DMS153 (cell line): ENCODE results near the gene COL4A2.
"Not testable (repeated sequence)": the region's sequence is repeated elsewhere in the genome, so short reads cannot be mapped to it uniquely, and the experiment has no call there.

Source experiments
- DNase-seq: peaks from one replicate; lab custom pipeline; 2025; lab: John Stamatoyannopoulos, UW

Gene COL4A2

DNA sequence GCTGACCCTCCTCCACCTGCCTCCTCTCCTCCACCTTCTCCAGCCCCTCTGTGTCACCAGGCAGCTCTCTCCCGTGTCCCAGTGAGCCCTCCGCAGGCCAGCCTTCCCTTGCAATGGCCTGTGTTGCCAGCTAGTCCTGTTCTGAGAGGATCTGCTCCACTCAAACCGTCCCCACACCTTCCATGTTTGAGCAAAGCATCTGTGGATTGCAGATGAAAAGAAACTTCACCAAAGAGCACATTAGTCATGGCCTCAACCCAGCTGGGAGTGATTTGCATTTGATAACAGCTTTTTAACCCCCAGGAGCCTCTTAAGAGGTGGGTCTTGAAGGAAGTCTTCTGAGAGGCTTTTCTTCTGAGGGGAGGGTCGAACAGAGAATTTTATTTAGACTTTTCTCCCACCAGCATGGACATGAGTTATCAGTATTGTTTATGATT lies 72.8 kb downstream of the COL4A2 start:
- no peak for DNase-seq

DNA sequence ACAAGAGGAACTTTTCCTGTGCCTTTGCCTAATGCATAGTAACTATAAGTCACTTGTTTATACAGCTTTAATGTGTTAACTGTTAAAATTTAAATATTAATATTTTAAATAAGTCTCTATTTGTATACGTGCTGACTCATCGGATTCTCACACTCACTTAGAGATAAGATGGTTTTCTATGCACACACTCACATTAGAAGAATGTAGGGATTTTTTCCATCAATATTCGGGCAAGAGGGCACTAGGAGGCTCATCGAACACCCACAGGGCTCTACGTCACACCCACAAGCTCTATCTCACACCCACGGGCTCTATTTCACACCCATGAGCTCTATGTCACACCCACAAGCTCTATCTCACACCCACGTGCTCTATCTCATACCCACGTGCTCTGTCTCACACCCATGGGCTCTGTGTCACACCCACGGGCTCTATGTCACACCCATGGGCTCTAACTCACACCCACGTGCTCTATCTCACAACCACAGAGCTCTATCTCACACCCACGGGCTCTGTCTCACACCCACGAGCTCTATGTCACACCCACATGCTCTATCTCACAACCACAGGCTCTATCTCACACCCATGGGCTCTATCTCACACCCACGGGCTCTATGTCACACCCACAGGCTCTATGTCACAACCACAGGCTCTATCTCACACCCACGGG lies 73.4 kb downstream of the COL4A2 start:
- no peak for DNase-seq

GRCh38 chr13:110381029-110381360 lies 73.9 kb downstream of the COL4A2 start:
- no peak for DNase-seq

DNA sequence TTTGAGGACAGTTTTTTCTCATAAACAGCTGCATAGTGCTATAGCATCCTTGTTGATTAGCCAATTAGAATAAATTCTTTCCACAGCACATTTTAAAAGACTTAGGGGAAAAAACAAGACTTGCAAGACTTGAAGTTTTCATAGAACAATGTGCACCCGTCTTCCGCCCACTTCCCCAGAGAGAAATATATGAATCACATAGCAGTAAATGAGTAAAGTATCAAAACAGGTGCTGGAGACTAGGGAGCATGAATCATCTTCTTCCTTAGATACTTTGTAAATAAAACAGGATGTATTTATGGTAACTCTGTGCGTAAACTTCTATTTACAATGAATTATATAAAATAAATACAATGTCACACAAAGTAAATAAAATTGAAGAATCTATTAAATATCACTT lies 75.1 kb downstream of the COL4A2 start:
- DNase-seq, result no peak

DNA sequence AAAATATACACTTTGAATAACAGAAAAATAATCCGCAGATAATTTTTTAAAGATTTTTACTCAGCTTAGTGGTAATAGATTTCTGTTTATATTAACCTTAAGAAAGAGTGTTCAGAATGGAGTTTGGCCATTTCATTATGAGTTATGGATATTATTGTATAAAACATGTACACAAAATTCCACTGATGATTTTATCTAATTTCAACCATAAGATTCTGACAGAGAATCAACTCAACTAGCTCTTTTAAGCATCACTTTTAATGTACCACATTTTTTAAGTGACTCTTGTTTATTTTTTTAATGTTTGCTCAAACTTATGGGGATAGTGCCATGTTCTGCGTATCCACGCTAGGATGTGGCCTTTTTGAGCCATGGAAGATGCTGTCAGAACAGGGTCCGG lies 75.7 kb downstream of the COL4A2 start:
- no peak for DNase-seq

DNA sequence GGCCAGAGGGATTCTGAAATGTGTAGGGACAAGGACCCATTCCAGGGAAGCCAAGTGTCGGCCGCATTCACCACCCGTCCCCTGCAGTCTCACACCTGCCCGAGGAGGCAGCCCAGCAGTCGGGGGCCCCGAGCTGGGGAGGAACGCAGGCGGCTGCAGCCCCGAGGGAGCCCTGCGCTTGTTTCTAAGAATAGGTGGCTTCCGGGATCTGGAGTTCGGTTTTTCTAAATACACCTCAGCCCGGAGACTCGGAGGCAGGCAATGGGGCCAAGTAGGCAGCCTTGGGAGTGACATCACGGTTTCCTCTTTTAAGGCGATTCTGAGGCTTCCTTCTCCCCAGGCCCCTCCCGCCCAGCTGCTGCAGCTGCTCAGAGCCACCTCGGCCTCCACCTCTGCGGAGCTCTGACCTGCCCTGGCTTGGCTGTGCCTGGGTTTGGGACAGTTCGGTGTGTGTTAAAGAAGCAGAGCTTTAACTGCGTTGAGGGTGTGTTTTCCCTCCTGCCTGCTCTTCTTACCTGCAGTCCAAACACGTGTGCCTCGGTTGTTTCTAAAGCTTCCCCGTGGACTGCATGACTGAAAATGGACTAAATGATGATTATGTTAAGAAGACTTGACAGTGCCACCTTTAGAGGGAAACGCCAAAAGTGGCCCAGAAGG lies 80.5 kb downstream of the COL4A2 start:
- DNase-seq, result no peak

DNA sequence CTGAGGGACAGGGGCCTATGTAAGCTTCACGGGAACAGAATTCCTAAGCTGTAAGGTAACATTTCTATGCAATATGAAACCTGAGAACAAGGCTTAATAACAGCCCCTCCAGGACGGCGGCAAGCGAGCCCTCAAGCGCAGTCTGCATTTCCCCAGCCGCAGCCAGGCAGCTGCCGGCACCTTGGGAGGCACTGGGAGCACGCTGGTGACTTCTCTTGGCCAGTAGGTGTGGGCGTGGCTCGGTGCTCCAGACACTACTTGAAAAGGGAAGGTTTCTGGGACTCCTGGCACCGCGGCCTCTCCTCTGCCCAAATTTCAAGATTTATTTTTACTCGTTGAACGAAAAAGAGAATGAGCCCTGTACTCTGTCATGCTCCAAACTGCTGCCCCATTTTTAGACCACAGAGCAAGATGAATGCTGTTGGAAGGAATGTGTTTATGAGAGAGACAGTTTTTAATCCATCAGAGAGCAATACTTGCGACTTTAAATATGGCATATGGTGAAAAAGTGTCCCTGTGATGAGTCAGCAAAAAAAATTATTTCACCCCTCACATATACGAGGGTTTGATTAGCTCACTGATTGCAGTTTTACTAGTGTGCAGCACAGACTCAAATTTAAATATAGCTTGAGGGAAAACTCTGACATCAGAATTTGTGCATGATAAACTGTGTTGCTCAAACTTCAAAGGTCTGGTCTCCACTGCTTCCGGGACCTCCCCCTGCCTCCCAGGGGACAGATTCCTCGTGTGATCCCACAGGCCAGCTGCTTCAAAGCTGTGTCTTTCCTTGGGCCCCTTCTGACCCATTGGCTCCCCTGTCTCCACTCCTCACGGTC lies 81.2 kb downstream of the COL4A2 start:
- no peak for DNase-seq

DNA sequence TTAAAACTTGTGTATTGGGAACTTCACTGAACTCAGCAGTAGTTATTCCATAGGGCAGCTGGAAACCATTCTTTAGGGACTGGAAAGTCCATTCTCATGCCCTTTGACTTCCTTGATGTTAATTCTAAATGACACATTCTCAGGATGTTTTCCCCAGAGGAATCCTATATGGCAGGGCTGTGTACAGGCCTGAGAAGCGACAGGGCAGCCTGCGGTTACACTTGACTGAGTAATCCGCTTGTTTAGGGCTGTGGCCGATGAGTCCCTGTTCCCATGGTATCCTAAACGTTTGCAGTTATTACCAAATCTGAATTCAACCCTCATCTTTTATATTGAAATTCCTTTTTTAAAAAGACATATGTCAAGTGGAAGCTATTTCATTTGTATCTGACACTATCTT lies 83.5 kb downstream of the COL4A2 start:
- no peak for DNase-seq

DNA sequence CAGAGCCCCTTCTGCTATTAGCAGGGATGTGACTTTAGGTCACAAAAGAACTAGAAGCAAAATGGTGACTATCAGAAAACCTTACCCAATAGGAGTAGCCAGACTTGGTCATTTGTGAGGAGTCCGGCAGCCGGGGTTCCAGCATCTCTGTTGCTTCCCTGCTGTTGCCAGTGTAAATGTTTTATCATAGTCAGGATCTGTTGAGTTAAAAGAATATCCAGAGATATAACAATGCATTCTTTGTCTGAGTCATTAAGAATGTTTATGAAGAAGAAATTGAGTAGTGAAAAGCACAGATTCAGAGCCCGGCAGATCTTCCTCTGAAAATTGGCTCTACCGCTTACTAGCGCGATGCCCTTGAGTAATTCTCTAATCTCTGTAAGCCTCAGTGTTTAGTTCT lies 84.2 kb downstream of the COL4A2 start:
- DNase-seq, result no peak

DNA sequence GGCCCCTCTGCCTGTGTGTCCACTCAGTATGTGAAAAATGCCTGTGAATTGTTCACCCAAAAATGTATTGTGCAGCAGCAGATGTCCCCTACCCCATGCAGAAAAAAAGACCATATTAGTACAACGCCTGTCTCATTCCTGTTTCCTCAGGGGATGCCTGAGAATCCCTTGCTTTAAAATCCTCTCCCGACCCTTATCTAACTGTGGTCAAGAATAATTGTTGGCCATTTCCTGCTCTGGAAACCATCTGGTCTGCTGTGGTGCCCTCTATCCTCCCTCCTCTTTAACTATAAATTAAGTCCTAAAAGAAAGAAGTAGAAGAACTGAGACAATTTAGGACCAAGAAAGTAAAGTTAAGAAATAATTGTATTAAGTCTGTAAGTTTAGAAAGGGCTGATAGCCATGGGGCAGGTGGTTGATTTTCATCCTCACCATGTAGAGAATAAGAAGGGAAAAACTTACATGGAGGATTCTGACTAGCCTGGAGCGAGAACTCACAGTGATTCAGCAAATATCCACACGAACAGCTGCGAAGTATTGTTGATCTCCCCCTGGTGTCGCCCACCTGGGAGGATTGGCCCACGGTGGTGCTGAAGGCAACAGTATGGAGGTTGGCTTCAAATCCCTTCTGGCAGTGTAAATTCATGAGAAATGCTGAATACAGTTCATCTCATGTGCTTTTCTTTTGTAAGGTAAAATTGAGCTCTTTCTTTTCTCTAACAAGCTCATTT lies 85.6 kb downstream of the COL4A2 start:
- no peak for DNase-seq

GRCh38 chr13:110393761-110394160 lies 86.7 kb downstream of the COL4A2 start:
- DNase-seq, result no peak

DNA sequence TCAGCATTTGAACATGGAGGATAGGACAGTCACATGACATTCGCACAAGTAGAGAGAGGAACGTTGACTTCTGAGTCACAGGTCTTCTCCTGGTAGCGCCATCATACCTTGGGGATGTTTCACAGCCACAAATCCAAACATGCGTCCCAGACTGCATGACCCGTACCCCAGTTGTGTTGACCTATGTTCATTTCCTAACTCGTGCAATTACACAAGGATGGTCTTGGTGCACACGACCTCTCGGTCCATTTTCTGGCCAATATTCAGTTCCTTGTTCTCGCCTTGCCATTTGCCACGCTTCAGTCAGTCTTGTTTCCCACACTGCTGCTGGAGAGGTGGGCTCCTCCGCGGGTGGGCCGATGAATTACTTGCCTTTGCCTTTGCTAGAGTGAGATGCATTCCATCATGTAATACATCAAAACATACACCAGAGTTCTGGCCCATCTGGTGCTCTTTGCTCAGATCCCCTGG lies 87.3 kb downstream of the COL4A2 start:
- DNase-seq, result no peak

DNA sequence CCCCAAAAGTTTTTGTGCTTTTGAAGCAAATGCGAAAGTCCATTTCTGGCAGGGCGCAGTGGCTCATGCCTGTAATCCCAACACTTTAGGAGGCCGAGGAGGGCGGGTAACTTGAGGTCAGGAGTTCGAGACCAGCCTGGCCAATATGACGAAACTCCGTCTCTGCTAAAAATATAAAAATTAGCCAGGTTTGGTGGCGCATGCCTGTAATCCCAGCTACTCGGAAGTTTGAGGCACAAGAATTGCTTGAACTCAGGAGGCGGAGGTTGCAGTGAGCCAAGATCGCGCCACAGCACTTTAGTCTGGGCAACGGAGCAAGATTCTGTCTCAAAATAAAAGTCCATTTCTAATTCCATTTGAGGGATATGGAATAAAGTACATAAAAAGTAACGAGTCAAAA lies 88.5 kb downstream of the COL4A2 start:
- not testable (repeated sequence) for DNase-seq

DNA sequence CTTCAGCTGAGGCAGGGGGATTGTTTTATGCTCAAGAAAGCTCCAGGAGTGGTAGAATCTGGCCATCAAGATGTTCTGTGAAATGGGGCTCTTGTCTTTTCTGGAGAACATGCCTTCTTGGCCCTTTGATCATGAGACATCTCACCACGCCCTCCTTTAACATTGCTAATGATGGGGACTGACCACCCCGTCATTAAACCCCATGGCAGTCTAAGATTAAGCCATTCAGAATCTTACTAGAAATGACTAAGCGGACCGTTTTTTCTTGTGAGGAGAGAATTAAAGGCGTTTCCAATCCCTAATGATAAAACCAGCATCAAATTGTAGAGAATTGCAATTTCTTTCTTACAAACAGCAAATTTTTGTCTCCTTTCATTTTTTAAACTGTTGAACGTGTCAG lies 89.4 kb downstream of the COL4A2 start:
- DNase-seq, result no peak

DNA sequence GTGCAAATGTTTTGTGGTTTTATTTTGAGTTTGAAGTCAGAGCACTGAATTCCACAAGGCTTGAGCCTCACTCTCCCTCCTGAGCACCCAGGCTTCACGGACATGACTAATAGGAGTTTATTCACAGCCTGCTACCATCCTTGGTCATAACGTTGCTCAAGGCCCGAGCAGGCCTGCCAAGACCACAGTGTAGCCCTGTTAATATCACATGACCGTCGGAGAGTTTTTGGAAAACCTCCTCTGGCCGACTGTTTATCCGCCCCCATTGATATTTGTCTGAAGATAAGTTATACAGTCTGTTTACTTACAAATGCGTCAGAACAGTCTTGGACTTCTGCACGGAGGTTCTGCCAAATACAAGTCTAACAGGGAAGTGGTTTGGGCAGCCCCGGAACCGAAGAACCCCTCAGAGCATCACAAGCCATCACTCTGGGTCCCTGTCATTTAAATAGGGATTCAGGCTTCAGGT lies 89.9 kb downstream of the COL4A2 start:
- no peak for DNase-seq

DNA sequence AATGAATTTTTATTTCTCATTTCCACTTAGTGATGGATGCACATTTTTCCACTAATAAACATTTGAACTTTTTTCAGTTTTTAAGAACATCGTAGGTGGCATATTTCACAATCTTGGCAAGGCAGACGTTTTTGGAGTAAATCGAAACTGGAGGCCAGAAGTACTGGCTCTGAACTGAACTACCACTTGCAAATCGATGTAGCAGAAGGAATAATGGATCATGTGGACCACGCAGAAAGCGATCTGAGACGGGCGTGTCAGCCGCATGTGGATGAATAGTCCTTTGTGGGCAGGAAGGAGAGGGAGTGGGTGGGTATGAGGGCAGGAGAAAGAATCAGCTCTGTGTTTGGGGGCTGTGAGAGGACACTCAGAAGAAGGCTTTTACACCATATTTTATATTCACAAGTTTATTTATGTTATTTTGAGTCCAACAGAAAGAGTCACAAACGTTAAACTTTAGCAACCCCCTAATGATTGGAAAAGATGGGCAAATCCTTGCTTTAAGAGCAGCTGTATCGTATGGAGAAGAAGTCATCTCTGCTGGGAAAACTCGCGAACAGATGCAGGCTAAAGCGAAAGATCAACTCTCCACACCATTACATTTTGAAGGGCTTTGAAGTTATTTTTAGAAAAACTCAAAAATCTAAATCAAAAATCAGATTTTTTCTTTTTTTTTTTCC lies 90.5 kb downstream of the COL4A2 start:
- no peak for DNase-seq

DNA sequence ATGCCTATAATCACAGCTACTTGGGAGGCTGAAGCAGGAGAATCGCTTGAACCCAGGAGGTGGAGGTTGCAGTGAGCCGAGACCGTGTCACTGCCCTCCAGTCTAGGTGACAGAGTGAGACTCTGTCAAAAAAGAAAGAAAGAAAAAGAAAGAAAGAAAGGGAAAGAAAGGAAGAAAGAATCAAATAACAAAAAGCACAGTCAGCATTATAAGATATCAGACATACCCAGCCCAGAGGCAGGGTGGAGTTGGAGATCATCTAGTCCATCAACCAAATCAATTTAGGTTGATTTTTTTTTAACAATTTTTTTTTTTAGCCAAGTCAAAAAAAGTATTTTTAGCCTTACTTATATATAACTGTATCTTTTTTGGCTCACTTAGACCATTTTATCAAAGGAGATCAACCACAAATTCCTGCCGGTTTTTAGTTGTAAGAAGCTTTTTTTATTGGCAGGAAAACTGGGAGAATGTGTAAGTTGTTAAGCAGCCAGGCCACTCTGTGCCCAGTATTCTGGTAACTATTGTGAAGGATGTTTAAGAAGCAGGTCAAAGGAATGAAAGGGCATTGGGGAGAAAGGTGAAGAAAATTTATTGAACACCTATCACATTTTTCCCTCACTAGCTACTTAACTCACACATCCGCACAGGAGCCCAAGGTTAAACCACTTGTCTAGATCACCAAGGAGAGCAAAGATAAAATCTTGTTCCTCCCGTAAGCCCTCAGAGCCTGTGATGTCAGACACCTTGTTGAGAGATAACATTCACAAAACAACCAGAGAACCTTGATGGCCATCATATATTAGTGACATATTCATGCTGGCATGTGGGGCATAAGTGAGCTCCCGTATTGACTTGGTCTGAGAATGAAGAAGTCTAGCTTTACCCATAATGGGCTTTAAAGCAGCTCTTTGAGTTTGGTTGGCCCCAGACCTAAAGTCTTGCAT lies 91.8 kb downstream of the COL4A2 start:
- DNase-seq, result no peak

DNA sequence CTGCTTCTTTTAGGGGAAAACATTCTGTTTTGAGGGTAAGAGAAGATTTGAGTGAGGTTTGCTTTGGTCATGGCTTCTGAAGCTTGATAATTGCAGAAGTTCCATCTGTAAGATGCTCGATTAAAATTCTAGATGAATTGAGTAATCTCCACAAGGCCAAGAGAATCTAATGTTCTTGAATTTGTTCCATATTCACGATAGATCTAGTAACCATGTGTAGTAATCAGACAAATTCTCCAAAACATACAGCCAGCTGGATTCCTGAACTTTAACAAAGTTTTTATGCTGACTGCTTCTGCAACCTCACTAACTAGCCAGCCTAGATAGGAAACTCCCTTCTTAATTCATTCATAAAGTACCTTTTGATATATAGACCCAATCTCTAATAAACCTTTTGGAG lies 92.7 kb downstream of the COL4A2 start:
- no peak for DNase-seq

- no peak for DNase-seq
Measured at GRCh38 chr13:110400786-110401533, 93.9 kb downstream of the COL4A2 start.
